Brain microvascular endothelial cell (primary cell): ENCODE results near the gene HOXD8.

Experiments
- DNase-seq: peaks from one replicate; pipeline ENCODE4 v3.0.0-alpha.2; 2020
- H3K27ac ChIP-seq: fragments of 250-450 bp; sonication (Bioruptor Pico); 2 replicates; pipeline ENCODE4 v1.5.1; 2020; ENCODE audit warnings: mild to moderate bottlenecking, moderate library complexity
- H3K27me3 ChIP-seq: fragments of 250-450 bp; sonication (Bioruptor Pico); replicated peaks from 2 replicates; pipeline ENCODE4 v1.5.1; 2020; ENCODE audit warnings: mild to moderate bottlenecking
- H3K36me3 ChIP-seq: fragments of 250-450 bp; sonication (Bioruptor Pico); replicated peaks from 2 replicates; pipeline ENCODE4 v1.5.1; 2020; ENCODE audit warnings: mild to moderate bottlenecking
- H3K4me3 ChIP-seq: 2 replicates; pipeline ENCODE4 v1.5.1; 2011; ENCODE audit warnings: low read depth, mild to moderate bottlenecking, control low read depth, low read length, moderate library complexity
- in situ Hi-C: cut with HindIII; loops from 2 replicates; pipeline ENCODE4 v1.10.0; 2017; ENCODE audit warnings: low sequenced_read_pairs, low pct_ligation_motif_present
- TF ChIP-seq, protein P1 (sequence below): IDR thresholded peaks from 2 replicates; pipeline ENCODE4 v1.5.1; 2011; ENCODE audit warnings: low read depth, mild to moderate bottlenecking, moderate library complexity, low read length, control low read depth, inconsistent platforms; ENCODE audit errors: missing control alignments

The HOXD8 gene

DNA sequence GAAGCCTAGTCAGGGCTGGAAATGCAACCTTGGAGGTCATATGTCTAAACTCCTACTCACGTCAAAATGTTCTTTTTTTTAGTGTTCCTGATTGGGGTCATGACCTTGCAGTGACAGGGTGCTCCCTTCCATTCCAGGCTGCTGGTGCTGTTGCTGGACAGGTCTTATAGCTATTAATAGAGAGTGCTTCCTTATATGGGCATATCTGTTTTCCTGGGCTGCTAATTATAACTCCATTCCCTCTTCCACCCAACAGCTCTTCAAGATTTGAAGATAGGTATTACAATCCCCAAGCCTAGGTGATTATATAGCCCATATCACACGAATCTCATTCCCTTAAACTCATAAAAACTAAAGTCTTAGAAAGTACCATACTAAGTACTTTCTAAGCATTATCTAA is 40.2 kb downstream of the HOXD8 start:
- in situ Hi-C loops = no loop called here
- TF ChIP-seq, protein P1, sequence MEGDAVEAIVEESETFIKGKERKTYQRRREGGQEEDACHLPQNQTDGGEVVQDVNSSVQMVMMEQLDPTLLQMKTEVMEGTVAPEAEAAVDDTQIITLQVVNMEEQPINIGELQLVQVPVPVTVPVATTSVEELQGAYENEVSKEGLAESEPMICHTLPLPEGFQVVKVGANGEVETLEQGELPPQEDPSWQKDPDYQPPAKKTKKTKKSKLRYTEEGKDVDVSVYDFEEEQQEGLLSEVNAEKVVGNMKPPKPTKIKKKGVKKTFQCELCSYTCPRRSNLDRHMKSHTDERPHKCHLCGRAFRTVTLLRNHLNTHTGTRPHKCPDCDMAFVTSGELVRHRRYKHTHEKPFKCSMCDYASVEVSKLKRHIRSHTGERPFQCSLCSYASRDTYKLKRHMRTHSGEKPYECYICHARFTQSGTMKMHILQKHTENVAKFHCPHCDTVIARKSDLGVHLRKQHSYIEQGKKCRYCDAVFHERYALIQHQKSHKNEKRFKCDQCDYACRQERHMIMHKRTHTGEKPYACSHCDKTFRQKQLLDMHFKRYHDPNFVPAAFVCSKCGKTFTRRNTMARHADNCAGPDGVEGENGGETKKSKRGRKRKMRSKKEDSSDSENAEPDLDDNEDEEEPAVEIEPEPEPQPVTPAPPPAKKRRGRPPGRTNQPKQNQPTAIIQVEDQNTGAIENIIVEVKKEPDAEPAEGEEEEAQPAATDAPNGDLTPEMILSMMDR = no peak
- peaks cover 83% of the 10 kb centered on the region for H3K27me3 ChIP-seq
- no peak for DNase-seq
- no peak overlapping the region for H3K27ac ChIP-seq
- H3K36me3 ChIP-seq = no peaks in the 10 kb centered on the region
- no peak overlapping the region for H3K4me3 ChIP-seq

DNA sequence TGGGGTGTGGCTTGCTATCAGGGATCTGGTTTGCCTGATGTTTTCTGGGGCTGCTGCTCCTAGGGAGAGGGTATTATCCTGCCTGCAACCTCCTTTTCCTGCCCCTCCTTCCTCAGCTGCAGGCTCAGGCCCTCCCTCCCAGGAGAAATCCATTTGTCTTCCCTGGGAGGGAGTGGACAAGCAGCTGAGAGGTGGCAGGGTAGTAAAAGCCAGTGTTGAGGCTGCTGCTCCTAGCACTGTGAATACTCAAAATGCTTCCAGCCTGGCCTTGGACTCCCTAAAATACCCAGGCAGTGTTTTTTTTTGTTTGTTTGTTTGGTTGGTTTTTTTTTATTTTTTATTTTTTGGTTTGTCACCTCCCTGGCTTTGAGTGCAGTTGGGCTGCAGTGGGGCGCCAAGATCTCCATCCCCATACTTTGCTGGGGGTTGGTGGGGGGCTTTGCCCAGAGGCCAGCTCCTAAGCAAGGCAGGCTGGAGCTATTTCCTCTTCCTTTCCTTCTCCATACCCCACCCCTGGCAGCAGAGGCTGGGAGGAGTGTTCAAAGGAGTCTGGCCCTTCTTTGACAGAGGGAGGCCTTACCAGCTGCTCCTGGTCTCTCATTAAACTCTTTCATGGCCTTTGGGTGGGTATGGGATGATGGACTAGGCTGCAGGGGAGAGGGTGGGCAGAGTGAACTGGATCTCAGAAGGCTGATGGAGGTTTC is 41.2 kb downstream of the HOXD8 start:
- peaks cover 83% of the 10 kb centered on the region for H3K27me3 ChIP-seq

DNA sequence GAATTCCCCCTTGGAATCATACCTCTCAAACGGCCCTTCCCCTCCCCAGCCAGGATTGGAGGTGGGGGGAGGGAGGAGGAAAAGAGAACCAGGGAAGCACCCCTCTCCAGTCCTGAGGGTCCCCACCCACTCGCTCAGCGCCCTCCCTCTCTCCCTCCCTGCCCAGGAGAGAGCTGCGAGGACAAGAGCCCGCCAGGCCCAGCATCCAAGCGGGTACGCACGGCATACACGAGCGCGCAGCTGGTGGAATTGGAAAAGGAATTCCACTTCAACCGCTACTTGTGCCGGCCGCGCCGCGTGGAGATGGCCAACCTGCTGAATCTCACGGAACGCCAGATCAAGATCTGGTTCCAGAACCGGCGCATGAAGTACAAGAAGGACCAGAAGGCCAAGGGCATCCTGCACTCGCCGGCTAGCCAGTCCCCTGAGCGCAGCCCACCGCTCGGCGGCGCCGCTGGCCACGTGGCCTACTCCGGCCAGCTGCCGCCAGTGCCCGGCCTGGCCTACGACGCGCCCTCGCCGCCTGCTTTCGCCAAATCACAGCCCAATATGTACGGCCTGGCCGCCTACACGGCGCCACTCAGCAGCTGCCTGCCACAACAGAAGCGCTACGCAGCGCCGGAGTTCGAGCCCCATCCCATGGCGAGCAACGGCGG is 42.0 kb downstream of the HOXD8 start:
- Histone ChIP-seq H3K4me3 (no peak overlapping the region), H3K36me3 (no peaks in the 10 kb centered on the region), H3K27me3 (peaks cover 83% of the 10 kb centered on the region), H3K27ac (no peak overlapping the region)
- no peak for DNase-seq
- TF ChIP-seq, protein P1 = no peak
- in situ Hi-C loops = no loop called here

More for the DNA sequence above, 41.2 kb downstream of the HOXD8 start:
- DNase-seq = no peak
- in situ Hi-C loops = no loop called here
- TF ChIP-seq, protein P1 = no peak
- H3K36me3 ChIP-seq = no peaks in the 10 kb centered on the region
- no peak overlapping the region for H3K4me3 ChIP-seq
- no peak overlapping the region for H3K27ac ChIP-seq

DNA sequence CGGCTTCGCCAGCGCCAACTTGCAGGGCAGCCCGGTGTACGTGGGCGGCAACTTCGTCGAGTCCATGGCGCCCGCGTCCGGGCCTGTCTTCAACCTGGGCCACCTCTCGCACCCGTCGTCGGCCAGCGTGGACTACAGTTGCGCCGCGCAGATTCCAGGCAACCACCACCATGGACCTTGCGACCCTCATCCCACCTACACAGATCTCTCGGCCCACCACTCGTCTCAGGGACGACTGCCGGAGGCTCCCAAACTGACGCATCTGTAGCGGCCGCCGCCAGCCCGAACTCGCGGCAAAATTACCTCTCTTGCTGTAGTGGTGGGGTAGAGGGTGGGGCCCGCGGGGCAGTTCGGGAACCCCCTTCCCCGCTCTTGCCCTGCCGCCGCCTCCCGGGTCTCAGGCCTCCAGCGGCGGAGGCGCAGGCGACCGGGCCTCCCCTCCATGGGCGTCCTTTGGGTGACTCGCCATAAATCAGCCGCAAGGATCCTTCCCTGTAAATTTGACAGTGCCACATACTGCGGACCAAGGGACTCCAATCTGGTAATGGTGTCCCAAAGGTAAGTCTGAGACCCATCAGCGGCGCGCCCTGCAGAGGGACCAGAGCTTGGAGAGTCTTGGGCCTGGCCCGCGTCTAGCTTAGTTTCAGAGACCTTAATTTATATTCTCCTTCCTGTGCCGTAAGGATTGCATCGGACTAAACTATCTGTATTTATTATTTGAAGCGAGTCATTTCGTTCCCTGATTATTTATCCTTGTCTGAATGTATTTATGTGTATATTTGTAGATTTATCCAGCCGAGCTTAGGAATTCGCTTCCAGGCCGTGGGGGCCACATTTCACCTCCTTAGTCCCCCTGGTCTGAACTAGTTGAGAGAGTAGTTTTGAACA is 42.7 kb downstream of the HOXD8 start:
- H3K27me3 ChIP-seq = peaks cover 78% of the 10 kb centered on the region
- H3K4me3 ChIP-seq = no peak overlapping the region
- DNase-seq = no peak
- TF ChIP-seq, protein P1 = no peak
- in situ Hi-C loops = no loop called here
- H3K27ac ChIP-seq = no peak overlapping the region
- H3K36me3 ChIP-seq = no peaks in the 10 kb centered on the region

DNA sequence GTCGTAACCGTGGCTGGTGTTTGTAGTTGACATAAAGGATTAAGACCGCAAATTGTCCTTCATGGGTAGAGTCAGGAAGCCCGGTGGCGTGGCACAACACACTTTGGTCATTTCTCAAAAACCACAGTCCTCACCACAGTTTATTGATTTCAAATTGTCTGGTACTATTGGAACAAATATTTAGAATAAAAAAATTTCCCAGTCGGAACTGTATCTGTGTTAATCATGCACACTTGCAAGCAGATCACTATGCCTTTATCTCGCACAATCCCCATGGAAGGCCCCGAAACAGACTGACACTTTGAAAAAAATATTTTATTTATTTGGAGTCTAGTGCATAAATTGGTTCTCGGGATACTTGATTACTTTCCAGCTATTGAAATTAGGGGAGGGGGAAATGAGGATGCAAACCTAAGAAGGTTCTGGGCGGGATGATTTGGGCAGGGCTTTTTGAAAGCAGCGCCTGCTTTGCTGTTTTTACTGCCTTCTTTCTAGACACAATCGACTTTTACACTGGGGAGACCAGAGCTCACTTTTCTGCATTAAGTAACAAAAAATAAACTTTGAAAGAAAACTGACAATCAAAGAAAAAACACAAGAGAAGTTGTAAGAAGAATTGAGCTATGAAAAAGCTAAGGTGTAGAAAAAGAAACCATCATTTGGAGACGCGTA is 43.5 kb downstream of the HOXD8 start:
- DNase-seq = no peak
- Histone ChIP-seq H3K27ac (no peak overlapping the region), H3K4me3 (no peak overlapping the region), H3K36me3 (no peaks in the 10 kb centered on the region), H3K27me3 (peaks cover 81% of the 10 kb centered on the region)
- in situ Hi-C loops = no loop called here
- TF ChIP-seq, protein P1 = no peak
